GM21515 (cell line): ENCODE results near the gene PI4K2B.
A peak's percentile ranks its signal among the peaks of the same experiment; 100 is the strongest.
"Not testable (repeated sequence)": the region's sequence is repeated elsewhere in the genome, so short reads cannot be mapped to it uniquely, and the experiment has no call there.

ENCODE experiments used
- ATAC-seq: cut with Tn5 transposase; IDR thresholded peaks from one replicate; pipeline ENCODE4 v1.9.1; 2021; ENCODE audit not compliant: unreplicated experiment

Gene PI4K2B

DNA sequence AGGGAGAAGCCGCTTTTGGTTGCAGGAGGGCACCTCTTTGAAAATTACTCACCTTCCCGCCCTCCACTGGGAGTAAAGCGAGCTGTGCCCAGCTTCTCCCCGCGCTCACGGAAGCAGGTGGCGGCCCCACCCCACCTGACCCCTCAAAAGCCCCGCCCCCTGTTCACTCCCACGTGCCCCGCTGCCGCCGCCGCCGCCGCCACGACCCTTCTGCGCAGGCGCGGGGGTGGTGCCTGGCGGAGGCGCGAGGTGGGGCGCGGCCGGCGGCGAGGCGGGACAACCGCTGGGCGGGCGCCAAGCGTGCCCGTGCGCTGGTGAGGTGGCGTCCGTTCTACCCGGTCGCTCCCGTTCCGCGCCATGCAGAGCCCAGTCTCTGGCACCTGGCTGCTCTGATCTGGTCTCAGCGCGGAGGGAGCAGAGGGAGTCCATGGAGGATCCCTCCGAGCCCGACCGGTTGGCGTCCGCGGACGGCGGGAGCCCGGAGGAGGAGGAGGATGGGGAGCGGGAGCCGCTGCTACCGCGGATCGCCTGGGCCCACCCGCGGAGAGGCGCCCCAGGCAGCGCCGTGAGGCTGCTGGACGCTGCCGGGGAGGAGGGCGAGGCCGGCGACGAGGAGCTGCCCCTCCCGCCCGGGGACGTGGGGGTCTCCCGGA lies at the start of gene PI4K2B:
Gene PI4K2B, plus strand, starts transcription at position 297 of the 653 bp plus-strand sequence. Its CDS starts 131 bp downstream, at position 428.
- ATAC-seq = peak; percentile 74

DNA sequence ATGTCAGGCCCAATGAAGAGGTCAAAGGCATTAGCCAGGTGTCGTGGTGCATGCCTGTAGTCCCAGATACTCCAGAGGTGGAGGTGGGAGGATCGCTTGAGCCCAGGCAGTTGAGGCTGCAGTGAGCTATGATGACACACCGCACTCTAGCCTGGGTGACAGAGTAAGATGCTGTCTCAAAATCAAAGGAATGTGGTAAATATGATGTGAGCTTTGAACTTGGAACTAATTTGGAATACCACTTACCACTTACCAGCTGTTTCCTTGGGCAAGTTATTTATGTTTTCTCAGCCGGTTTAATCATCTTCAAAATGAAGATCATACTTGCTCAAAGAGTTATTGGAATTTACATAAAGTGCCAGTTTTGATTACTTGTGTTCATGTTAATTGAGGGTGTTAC lies 49.8 kb upstream of the PI4K2B start:
- no peak for ATAC-seq

DNA sequence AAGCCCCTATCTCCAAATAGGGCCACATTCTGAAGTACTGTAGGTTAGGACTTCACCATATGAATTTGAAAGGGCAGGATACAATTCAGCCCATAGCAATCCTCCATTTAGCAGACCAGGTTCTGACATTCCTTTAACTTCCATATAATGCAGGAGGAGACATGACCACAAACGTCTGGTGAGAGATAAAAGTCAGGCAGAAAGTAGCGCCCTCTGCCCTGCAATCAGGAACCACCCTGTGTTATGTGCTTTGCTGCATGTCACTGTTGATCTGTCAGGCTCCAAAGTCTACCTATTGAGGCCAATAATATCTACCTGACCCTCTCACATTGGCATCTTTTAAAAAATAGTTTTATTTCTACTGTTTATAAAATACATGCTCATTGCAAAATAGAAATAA lies 43.4 kb upstream of the PI4K2B start:
- no peak for ATAC-seq

DNA sequence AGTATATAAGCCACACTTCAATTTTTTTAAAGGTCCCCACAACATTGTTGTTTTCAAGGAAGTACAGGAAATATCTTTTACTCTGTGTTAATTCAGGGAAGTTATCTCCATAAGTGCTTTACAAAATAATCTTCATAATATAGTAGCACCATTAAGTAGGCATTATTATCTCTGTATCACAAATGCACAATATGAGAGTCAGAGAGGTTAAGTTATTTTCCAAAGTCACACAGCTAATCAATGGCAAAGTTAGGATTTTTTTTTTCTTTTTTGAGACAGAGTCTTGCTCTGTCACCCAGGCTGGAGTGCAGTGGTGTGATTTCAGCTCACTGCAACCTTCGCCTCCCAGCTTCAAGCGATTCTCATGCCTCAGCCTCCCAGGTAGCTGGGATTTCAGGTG lies 35.1 kb upstream of the PI4K2B start:
- no peak for ATAC-seq

DNA sequence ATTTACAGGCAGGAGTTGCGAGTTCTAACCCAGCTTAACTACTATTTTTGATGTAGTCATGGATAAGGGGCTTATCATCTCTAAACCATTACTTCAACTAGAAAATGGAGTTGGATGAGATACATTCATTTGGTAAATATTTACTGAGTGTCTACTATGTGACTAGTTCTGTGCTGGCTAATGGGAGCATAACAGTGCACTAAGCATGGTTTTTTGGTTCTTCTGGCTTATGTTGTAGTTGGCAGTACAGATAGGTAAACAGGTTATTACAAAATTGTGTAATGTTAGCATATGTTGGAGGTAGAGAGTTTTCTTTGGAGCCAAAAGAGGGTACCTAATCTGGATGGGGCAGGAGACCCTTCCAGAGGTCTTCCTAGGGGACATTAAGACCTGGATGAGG lies 25.8 kb upstream of the PI4K2B start:
- no peak for ATAC-seq

DNA sequence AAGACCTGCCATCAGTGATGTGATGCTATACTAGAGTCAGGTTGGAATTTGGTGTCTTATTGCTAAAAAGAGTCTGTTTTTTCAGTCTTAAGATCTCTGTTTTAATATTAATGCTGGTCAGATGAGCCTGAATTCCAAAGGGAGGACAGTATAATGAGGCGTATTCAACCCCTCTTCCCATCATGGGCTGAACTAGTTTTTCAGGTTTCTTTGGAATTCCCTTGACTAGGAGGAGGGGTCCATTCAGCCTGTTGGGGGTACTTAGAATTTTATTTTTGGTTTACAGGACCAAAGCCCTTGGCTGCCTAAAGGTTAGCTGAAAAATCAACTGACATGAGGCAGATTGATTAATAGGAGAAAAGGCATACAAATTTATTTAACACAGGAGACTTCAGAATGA lies 24.1 kb upstream of the PI4K2B start:
- ATAC-seq = no peak

DNA sequence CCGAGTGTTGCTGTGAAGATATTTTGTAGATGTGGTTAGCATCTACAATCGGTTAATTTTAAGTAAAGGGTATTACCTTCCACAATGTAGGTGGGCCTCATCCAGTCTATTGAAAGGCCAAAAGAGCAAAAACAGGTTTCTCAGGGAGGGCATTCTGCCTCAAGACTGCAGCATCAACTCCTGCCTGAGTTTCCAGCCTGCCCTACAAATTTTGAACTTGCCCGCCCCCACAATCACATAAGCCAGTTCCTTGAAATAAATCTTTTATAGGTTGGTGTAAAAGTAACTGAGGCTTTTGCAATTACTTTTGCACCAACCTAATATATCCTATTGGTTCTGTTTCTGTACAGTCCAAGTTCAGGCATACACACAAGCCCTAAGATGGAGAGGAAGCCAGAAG lies 22.1 kb upstream of the PI4K2B start:
- ATAC-seq = no peak

DNA sequence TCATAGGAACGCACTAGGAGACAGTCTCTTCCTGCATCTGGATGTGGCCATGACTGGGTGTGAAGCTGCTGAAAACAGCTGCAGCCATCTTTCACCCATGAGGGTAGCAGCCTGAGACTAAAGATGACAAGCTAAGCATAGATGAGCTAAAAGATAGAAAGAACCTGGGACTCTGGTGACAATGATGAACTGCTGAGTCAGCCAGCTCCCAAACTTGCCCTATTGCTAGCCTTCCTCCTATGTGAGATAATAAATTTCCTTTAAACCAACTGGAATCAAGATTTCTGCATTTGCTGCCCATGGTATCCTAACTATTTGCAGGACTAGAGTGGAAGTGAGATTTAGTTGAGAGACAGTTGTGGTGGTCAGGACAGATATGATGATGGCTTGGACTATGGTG lies 21.0 kb upstream of the PI4K2B start:
- no peak for ATAC-seq

DNA sequence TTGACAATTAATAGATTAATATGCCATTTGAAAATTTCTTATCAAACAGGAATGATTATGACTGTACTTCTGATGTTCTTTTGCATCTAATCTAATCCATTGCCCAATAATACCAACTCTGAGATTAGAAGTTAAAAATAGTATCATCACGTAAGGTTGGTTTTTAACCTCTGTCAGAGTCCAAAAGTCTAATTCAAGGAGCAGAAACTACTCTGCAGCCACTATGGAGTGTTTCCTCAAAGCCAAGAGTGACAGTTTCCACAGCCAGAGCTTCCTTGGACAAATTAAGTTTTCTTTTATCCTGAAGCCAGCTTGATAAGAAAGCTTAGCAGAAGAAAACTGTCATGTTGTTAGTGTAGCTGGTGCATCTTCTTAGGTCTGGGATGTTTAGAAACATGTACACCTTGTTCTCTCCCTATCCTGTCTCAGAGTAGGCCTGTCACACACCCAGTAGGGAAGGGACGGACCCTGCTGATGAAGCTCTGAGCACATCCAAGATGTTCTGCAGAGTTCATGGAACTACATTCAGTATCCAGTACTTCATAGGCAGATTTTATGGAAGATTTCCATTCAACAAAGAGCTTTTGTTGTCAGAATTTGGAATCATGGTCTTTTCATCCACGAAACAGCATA lies 20.4 kb upstream of the PI4K2B start:
- no peak for ATAC-seq

DNA sequence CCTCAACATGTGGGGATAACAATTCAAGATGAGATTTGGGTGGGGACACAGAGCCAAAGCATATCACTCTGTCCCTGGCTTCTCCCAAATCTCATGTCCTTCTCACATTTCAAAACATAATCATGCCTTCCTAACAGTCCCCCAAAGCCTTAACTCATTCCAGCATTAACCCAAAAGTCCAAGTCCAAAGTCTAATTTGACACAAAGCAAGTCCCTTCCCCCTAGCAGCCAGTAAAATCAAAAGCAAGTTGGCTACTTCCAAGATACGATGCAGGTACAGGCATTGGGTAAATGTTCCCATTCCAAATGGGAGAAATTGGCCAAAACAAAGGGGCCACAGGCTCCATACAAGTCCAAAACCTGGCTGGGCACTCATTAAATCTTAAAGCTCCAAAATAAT lies 19.1 kb upstream of the PI4K2B start:
- not testable (repeated sequence) for ATAC-seq

DNA sequence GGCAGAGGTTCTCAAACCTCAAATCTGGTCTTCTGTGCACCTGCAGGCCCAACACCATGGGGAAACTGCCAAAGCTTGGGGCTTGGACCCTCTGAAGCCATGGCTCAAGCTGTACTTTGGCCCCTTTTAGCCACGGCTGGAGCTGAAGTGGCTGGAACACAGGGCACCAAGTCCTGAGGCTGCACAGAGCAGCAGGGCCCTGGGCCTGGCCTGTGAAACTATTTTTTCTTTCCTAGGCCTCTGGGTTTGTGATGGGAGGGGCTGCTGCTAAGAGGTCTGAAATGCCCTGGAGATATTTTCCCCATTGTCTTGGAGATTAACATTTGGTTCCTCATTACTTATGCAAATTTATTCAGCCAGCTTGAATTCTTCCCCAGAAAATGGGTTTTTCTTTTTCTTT lies 18.3 kb upstream of the PI4K2B start:
- no peak for ATAC-seq

DNA sequence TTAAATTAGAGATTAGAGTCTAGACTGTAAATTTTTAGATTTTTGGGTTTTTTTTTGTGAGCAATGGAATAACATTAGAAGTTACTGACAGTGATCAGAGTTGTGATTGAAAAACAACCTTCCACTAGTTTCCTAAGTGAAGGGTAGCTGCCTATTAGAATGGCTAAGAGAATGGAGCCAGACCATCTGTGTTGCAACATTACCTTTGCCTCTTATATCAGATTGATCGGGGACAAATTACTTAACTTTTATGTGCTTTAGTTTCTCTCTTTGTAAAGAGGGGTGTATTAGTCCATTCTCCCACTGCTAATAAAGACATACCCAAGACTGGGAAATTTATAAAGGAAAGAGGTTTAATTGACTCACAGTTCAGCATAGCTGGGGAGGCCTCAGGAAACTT lies 12.5 kb upstream of the PI4K2B start:
- no peak for ATAC-seq

DNA sequence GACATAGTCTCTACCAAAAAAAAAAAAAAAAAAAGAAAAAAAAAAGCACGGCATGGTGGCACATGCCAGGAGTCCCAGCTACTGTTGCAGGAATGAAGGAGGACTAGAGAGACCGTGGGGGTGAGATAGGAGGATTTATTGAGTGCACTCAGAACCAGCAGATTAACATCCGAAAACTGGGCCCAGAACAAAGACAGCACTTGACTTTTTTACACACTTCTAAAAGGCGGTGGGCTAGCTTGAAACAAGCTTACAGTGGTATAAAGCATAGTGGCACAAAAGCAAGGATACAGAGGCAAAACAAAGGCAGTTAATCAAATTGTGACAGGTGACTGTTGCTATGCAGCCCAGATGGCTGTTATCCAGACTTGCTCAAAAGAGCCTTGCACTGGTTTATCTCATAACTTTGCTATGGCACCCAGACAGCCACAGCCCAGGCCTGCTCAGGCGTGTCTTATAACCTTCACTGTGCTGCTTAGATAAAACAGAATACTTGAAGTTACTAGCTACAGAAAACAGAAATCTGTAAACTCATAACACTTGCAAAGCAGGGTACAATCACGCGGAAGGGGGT lies 9.9 kb upstream of the PI4K2B start:
- no peak for ATAC-seq

DNA sequence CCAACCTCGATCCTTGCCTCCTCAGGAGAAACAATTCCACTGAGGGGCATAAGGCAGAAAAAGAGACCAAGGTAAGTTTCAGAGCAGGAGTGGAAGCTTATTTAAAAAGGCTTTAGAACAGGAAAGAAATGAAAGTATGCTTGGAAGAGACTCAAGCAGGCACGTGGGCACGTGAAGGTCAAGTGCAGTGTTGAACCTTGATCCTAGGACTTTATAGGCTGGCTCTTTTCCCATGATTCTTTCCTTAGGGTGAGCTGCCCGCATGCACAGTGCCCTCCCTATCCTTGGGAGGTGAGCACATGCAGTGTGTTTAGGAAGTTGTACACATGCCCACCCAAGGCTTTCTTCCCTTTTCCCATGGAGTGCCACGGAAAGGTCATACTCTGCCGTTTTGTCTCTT lies 4.0 kb upstream of the PI4K2B start:
- ATAC-seq = no peak

DNA sequence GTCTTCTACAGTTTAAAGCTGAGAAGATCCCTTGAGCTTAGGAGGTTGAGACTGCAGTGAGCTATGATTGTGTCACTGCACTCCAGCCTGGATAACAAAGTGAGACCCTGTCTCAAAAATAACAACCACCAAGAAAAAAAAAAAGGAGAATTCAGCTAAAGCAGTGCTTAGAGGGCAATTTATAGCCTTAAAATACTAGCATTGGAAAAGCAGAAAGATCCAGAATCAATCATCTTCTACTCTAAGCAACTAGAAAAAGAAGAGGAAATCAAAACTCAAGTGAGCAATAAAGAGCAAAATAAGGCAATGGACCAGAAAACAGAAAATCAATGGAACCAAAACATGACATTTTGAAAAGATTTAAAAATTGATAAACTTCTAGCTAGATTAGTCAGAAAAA lies 639 bp upstream of the PI4K2B start:
- no peak for ATAC-seq

DNA sequence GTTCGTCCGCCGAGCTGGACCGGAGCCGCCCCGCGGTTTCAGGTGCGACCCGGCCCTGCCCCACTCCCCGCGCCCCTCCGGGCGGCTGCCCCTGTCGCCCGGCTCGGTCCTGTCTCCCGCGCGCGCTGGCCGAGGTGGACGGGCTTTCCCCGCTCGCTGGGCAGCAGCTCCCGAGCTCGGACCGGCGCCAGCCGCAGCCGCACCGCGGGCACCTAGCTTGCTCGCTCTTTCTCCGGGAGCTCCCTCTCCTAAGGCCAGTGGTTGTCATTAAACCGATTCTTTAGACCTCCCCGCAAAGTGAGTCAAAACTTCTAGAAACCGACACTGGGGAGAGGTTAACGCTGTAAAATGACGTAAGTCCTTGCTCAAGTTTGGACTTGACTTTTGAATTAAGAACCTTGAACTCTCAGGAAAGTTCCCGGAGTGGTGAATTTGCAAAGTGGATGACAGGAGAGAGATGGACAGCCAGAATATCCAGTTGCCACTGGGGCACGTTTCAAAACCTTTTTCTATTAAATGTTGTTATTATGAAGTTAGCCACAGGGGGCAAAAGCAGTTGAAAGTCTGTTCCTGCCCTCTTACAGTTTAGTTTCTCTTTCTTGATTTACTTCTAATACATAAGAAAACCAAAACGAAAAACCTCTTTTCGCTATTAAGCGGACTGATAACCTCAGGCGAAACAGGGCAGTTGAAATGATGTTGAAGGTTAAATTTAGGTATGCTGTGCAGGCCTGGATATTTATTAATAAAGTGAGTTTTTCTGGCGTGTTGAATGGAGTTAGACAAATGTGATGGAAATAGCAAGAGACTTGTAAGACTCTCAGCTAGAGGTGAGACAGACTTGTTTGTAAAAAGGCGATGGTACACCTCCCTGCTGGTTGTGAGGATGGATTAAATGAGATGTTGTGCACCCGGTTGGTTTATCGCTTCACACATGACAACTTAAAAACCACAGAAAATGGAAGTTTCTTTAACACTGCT lies 847 bp downstream of the PI4K2B start:
- peak; percentile 60 for ATAC-seq

DNA sequence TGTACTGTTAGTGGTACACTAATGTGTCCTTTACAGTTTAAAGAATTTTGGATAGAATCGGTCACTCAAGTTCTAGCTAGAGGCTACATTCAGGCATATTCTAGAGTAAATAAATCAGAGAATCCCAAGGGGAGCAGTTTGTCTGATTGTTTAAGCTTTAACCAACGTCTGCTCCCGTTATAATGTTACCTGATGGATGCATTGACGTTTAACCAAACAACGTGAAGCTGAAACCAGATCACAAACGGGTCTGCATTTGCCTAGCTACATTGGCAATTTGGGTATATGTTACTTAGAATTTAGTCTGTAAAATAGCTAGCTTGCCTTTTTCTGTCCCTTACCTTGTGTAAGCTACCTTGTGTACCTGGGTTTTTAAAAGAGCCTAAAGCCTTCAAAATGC lies 1.6 kb downstream of the PI4K2B start:
- no peak for ATAC-seq

DNA sequence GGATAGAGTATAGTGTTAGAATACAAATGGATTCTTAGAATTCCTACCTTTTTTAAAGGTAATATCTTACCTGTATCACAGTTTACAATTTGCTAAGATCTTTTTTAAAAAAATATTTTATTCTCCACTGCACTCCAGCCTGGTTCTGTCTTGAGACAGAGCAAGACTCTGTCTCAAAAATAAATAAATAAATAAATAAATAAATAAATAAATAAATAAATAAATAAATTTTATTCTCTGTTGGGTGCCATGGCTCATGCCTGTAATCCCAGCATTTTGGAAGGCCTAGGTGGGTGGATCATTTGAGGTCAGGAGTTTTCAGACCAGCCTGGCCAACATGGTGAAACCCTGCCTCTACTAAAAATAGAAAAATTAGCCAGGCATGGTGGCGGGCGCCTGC lies 2.2 kb downstream of the PI4K2B start:
- not testable (repeated sequence) for ATAC-seq

DNA sequence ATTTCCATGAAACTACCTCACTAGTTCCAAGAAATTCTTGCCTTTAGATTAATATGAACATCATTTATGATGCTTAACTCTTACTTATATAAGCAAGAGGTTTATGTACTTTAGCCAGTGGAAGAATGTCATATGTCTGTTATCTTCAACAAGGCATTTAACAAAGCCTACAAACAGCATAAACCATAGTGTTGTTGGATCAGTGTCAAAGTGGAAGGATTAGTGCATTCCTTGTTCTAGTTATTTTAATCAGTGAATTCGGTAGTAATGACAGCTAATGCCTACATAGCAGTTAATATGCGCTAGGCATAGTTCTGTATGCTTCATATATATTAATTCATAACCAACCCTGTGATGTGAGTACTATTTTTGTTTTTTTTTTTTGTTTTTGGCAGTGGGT lies 3.1 kb downstream of the PI4K2B start:
- ATAC-seq = no peak

DNA sequence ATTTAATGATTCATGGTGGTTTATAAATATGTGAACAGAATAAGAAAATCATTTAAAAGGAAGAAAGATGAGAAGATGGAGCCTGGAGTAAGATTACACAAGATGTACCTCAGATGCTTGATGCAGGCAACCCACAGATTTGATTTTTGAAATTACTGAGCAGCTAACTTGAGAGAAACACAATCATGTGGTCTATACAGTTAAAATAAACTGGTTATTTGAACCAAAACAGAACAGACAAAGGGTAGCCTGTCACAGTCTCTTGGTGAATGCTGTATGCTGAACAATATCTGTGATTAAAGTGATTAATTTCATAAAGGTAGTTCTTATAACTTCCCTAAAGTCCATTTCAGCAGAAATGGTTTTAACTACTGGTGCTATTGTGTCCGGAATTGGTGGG lies 4.2 kb downstream of the PI4K2B start:
- no peak for ATAC-seq

DNA sequence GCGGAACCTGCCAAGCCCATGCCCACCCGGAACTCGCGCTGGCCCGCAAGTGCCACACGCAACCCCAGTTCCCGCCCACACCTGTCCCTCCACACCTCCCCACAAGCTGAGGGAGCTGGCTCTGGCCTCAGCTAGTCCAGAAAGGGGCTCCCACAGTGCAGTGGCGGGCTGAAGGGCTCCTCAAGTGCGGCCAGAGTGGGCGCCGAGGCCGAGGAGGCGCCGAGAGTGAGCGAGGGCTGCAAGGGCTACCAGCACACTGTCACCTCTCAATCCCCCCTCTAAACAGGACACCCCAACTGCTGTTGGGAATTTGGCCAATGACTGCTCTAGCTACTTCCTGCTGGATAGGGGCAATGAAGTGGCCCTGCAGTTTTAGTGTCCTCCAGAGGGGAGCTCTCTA lies 5.7 kb downstream of the PI4K2B start:
- not testable (repeated sequence) for ATAC-seq
